Activated T-cell treated with anti-CD3 and anti-CD28 coated beads, Interleukin-2, amount 50 U/mL, for 48 hours (primary cell): ENCODE measurements around the gene CACNB3.
A peak's percentile ranks its signal among the peaks of the same experiment; 100 is the strongest.

Experiments
- DNase-seq, 2 experiments: peaks; one replicate each; pipeline ENCODE4 v3.0.0-alpha.2; 2020

Gene CACNB3

GRCh38 chr12:48817873-48818830 is at the start of gene CACNB3:
Gene CACNB3, plus strand, starts transcription at chr12:48818496. Its CDS starts 434 bp downstream, at chr12:48818930.
- DNase-seq: peak; percentile 81 to 86

- DNase-seq: no peak
Measured at GRCh38 chr12:48768736-48769135, 49.6 kb upstream of the CACNB3 start.

GRCh38 chr12:48770756-48771155 is 47.5 kb upstream of the CACNB3 start:
- DNase-seq: no peak

- no peak for DNase-seq
Measured at GRCh38 chr12:48771588-48772112, 46.6 kb upstream of the CACNB3 start.

GRCh38 chr12:48773686-48774085 is 44.6 kb upstream of the CACNB3 start:
- no peak for DNase-seq

GRCh38 chr12:48774516-48774915 is 43.8 kb upstream of the CACNB3 start:
- DNase-seq: no peak

GRCh38 chr12:48775299-48775698 is 43.0 kb upstream of the CACNB3 start:
- no peak for DNase-seq

- no peak for DNase-seq
Measured at GRCh38 chr12:48775991-48776649, 42.2 kb upstream of the CACNB3 start.

- no peak for DNase-seq
Measured at GRCh38 chr12:48776956-48777355, 41.3 kb upstream of the CACNB3 start.

GRCh38 chr12:48777501-48778400 is 40.5 kb upstream of the CACNB3 start:
- no peak for DNase-seq

GRCh38 chr12:48779869-48780268 is 38.4 kb upstream of the CACNB3 start:
- DNase-seq: no peak

- DNase-seq: no peak
Measured at GRCh38 chr12:48780381-48781025, 37.8 kb upstream of the CACNB3 start.

- no peak for DNase-seq
Measured at GRCh38 chr12:48781750-48782456, 36.4 kb upstream of the CACNB3 start.

GRCh38 chr12:48782457-48783395 is 35.6 kb upstream of the CACNB3 start:
- DNase-seq: no peak

- no peak for DNase-seq
Measured at GRCh38 chr12:48783432-48783831, 34.9 kb upstream of the CACNB3 start.

- DNase-seq: no peak
Measured at GRCh38 chr12:48786591-48787544, 31.4 kb upstream of the CACNB3 start.

GRCh38 chr12:48787791-48788523 is 30.3 kb upstream of the CACNB3 start:
- DNase-seq: no peak

- DNase-seq: no peak
Measured at GRCh38 chr12:48788524-48788853, 29.8 kb upstream of the CACNB3 start.
